IPS-18c (cell line): Measurements from ENCODE around the gene CUTA.
A peak's percentile ranks its signal among the peaks of the same experiment; 100 is the strongest.

Source experiments
- H3K4me3 ChIP-seq: 2 replicates; pipeline ENCODE4 v1.7.0; 2013; ENCODE audit warnings: low read depth, mild to moderate bottlenecking, low read length, moderate library complexity; ENCODE audit not compliant: insufficient read depth
- H3K9me3 ChIP-seq: one replicate; pipeline ENCODE4 v1.6.1; 2013; ENCODE audit warnings: mild to moderate bottlenecking, low read length, moderate library complexity; ENCODE audit not compliant: control insufficient read depth, insufficient read depth

CUTA gene

GRCh38 chr6:33442283-33442682 lies 24.4 kb upstream of the CUTA start:
- Histone ChIP-seq H3K9me3 (no peaks in the 10 kb centered on the region), H3K4me3 (no peak overlapping the region)

GRCh38 chr6:33441457-33441856 lies 23.6 kb upstream of the CUTA start:
- Histone ChIP-seq H3K4me3 (no peak overlapping the region), H3K9me3 (no peaks in the 10 kb centered on the region)

GRCh38 chr6:33440649-33441309 lies 22.9 kb upstream of the CUTA start:
- H3K4me3 ChIP-seq, result no peak overlapping the region
- no peaks in the 10 kb centered on the region for H3K9me3 ChIP-seq

- Histone ChIP-seq H3K9me3 (no peaks in the 10 kb centered on the region), H3K4me3 (no peak overlapping the region)
Observed at GRCh38 chr6:33439956-33440648, 22.2 kb upstream of the CUTA start.

GRCh38 chr6:33438978-33439594 lies 21.2 kb upstream of the CUTA start:
- Histone ChIP-seq H3K4me3 (no peak overlapping the region), H3K9me3 (no peaks in the 10 kb centered on the region)

- Histone ChIP-seq H3K4me3 (no peak overlapping the region), H3K9me3 (no peaks in the 10 kb centered on the region)
Observed at GRCh38 chr6:33437666-33438065, 19.8 kb upstream of the CUTA start.

GRCh38 chr6:33434961-33435360 lies 17.1 kb upstream of the CUTA start:
- H3K4me3 ChIP-seq, result no peak overlapping the region; the same call in 1 of the 2 replicates
- H3K9me3 ChIP-seq, result no peaks in the 10 kb centered on the region

GRCh38 chr6:33433544-33434191 lies 15.8 kb upstream of the CUTA start:
- H3K4me3 ChIP-seq, result peak overlapping the region; percentile 34; the same call in 1 of the 2 replicates
- no peaks in the 10 kb centered on the region for H3K9me3 ChIP-seq

- Histone ChIP-seq H3K9me3 (no peaks in the 10 kb centered on the region), H3K4me3 (peak overlapping the region; percentile 51)
Observed at GRCh38 chr6:33433001-33433543, 15.2 kb upstream of the CUTA start.

GRCh38 chr6:33432546-33432945 lies 14.6 kb upstream of the CUTA start:
- Histone ChIP-seq H3K4me3 (peak overlapping the region; percentile 51), H3K9me3 (no peaks in the 10 kb centered on the region)

GRCh38 chr6:33431880-33432541 lies 14.1 kb upstream of the CUTA start:
- H3K4me3 ChIP-seq, result peak overlapping the region; percentile 51
- no peaks in the 10 kb centered on the region for H3K9me3 ChIP-seq

- H3K4me3 ChIP-seq, result peak overlapping the region; percentile 51
Observed at GRCh38 chr6:33430991-33431879, 13.3 kb upstream of the CUTA start.

GRCh38 chr6:33430334-33430733 lies 12.4 kb upstream of the CUTA start:
- Histone ChIP-seq H3K9me3 (no peaks in the 10 kb centered on the region), H3K4me3 (0 out of 2 replicates have a peak overlapping the region, but pooled peaks have one; percentile 16)

More at GRCh38 chr6:33430991-33431879, 13.3 kb upstream of the CUTA start:
- H3K9me3 ChIP-seq, result no peaks in the 10 kb centered on the region

GRCh38 chr6:33429750-33430052 lies 11.8 kb upstream of the CUTA start:
- Histone ChIP-seq H3K9me3 (no peaks in the 10 kb centered on the region), H3K4me3 (no peak overlapping the region)

- Histone ChIP-seq H3K9me3 (no peaks in the 10 kb centered on the region), H3K4me3 (no peak overlapping the region)
Observed at GRCh38 chr6:33428966-33429749, 11.3 kb upstream of the CUTA start.
